Measurements from ENCODE around the gene DRAXIN. TPM values are rescaled to one million over a fixed set of nuclear protein-coding genes. Genes with fewer than 3 reads are reported as not detected.

DRAXIN gene
- total RNA-seq, 1 donor from 2014 or later = 1.7 TPM

GRCh38 chr1:11741482-11741881 is 50.0 kb downstream of the DRAXIN start:
- Mint-ChIP-seq H3K36me3 (ENCODE audit: low read depth, unreplicated experiment) (peaks cover 12% of the 10 kb centered on the region), H3K27me3 (ENCODE audit: low read depth, unreplicated experiment) (peaks cover 3% of the 10 kb centered on the region), H3K4me1 (ENCODE audit: low read depth, unreplicated experiment) (peaks cover 10% of the 10 kb centered on the region), H3K9me3 (ENCODE audit: unreplicated experiment) (no peaks in the 10 kb centered on the region), H3K4me3 (ENCODE audit: unreplicated experiment) (no peak overlapping the region), H3K27ac (ENCODE audit: unreplicated experiment) (no peak overlapping the region)
- H3K4me2 ChIP-seq (ENCODE audit: low read length) = no peak overlapping the region
- no peak overlapping the region for H3K27ac ChIP-seq (ENCODE audit: low read depth, low read length)
- DNase-seq (ENCODE audit: low read depth) (no peak), FAIRE-seq (no peak)
- peaks cover 2% of the 10 kb centered on the region for H3K79me2 ChIP-seq (ENCODE audit: insufficient read depth, low read length)
- H2AFZ ChIP-seq (ENCODE audit: low read depth, low read length) = no peak overlapping the region
- peaks cover 12% of the 10 kb centered on the region for H4K20me1 ChIP-seq (ENCODE audit: insufficient read depth, low read length)
- H3K4me1 ChIP-seq (ENCODE audit: insufficient read depth, low read length) = peaks cover 11% of the 10 kb centered on the region
- H3K36me3 ChIP-seq (ENCODE audit: insufficient read depth, low read length) = no peaks in the 10 kb centered on the region
- H3K27me3 ChIP-seq (ENCODE audit: insufficient read depth, low read length) = no peaks in the 10 kb centered on the region
- no peak overlapping the region for H3K9ac ChIP-seq (ENCODE audit: low read length)
- H3K9me3 ChIP-seq (ENCODE audit: insufficient read depth, low read depth, low read length) = no peaks in the 10 kb centered on the region
- H3K4me3 ChIP-seq (ENCODE audit: insufficient read depth, low read depth, low read length) = no peak overlapping the region
- TF ChIP-seq CTCF (IDR thresholded peaks at IDR 0.05; ENCODE audit: insufficient read depth, low read depth, low read length) (no peak), EZH2 (IDR thresholded peaks at IDR 0.05; ENCODE audit: insufficient read depth, low read length) (no peak)

- TF ChIP-seq EZH2 (IDR thresholded peaks at IDR 0.05; ENCODE audit: insufficient read depth, low read length) (no peak), CTCF (IDR thresholded peaks at IDR 0.05; ENCODE audit: insufficient read depth, low read depth, low read length) (no peak)
- Histone ChIP-seq H3K79me2 (ENCODE audit: insufficient read depth, low read length) (peaks cover 2% of the 10 kb centered on the region), H4K20me1 (ENCODE audit: insufficient read depth, low read length) (peaks cover 12% of the 10 kb centered on the region), H3K27me3 (ENCODE audit: insufficient read depth, low read length) (no peaks in the 10 kb centered on the region), H3K4me3 (ENCODE audit: insufficient read depth, low read depth, low read length) (no peak overlapping the region), H3K4me2 (ENCODE audit: low read length) (no peak overlapping the region), H3K4me1 (ENCODE audit: insufficient read depth, low read length) (peaks cover 5% of the 10 kb centered on the region), H3K27ac (ENCODE audit: low read depth, low read length) (no peak overlapping the region), H3K36me3 (ENCODE audit: insufficient read depth, low read length) (no peaks in the 10 kb centered on the region), H3K9ac (ENCODE audit: low read length) (no peak overlapping the region), H2AFZ (ENCODE audit: low read depth, low read length) (no peak overlapping the region), H3K9me3 (ENCODE audit: insufficient read depth, low read depth, low read length) (no peaks in the 10 kb centered on the region)
- DNase-seq (ENCODE audit: low read depth) = no peak
- Mint-ChIP-seq H3K4me1 (ENCODE audit: low read depth, unreplicated experiment) (peaks cover 9% of the 10 kb centered on the region), H3K4me3 (ENCODE audit: unreplicated experiment) (no peak overlapping the region), H3K27me3 (ENCODE audit: low read depth, unreplicated experiment) (peaks cover 3% of the 10 kb centered on the region), H3K36me3 (ENCODE audit: low read depth, unreplicated experiment) (peaks cover 13% of the 10 kb centered on the region), H3K27ac (ENCODE audit: unreplicated experiment) (no peak overlapping the region), H3K9me3 (ENCODE audit: unreplicated experiment) (no peaks in the 10 kb centered on the region)
- no peak for FAIRE-seq
These were observed 50.5 kb downstream of the DRAXIN start for GRCh38 chr1:11741919-11742558.

GRCh38 chr1:11744287-11744686 is 52.8 kb downstream of the DRAXIN start:
- Histone ChIP-seq H3K9me3 (ENCODE audit: insufficient read depth, low read depth, low read length) (no peaks in the 10 kb centered on the region), H4K20me1 (ENCODE audit: insufficient read depth, low read length) (peaks cover 12% of the 10 kb centered on the region), H3K9ac (ENCODE audit: low read length) (no peak overlapping the region), H3K4me2 (ENCODE audit: low read length) (no peak overlapping the region), H2AFZ (ENCODE audit: low read depth, low read length) (no peak overlapping the region), H3K4me1 (ENCODE audit: insufficient read depth, low read length) (no peaks in the 10 kb centered on the region), H3K36me3 (ENCODE audit: insufficient read depth, low read length) (no peaks in the 10 kb centered on the region), H3K27me3 (ENCODE audit: insufficient read depth, low read length) (no peaks in the 10 kb centered on the region), H3K79me2 (ENCODE audit: insufficient read depth, low read length) (no peaks in the 10 kb centered on the region), H3K27ac (ENCODE audit: low read depth, low read length) (no peak overlapping the region), H3K4me3 (ENCODE audit: insufficient read depth, low read depth, low read length) (no peak overlapping the region)
- TF ChIP-seq CTCF (IDR thresholded peaks at IDR 0.05; ENCODE audit: insufficient read depth, low read depth, low read length) = no peak
- Mint-ChIP-seq H3K27me3 (ENCODE audit: low read depth, unreplicated experiment) (no peaks in the 10 kb centered on the region), H3K9me3 (ENCODE audit: unreplicated experiment) (no peaks in the 10 kb centered on the region), H3K4me3 (ENCODE audit: unreplicated experiment) (no peak overlapping the region), H3K4me1 (ENCODE audit: low read depth, unreplicated experiment) (peaks cover 7% of the 10 kb centered on the region), H3K36me3 (ENCODE audit: low read depth, unreplicated experiment) (peaks cover 12% of the 10 kb centered on the region), H3K27ac (ENCODE audit: unreplicated experiment) (no peak overlapping the region)
- DNase-seq (ENCODE audit: low read depth) = no peak
- no peak for FAIRE-seq
